Neural cell (in vitro differentiated cells): Measurements from ENCODE around the gene DIP2C. TPM values are rescaled to one million over a fixed set of nuclear protein-coding genes. Genes with fewer than 3 reads are reported as not detected.

Experiments used
- H2AFZ ChIP-seq: fragments of 200-600, 300-800 bp; sonication (generic), shearing (Covaris generic); 2 replicates; pipeline ENCODE4 v1.6.0; 2014; ENCODE audit warnings: low read depth, mild to moderate bottlenecking, antibody characterized with exemption, low read length, moderate library complexity
- H3F3A ChIP-seq: fragments of 200-600 bp; shearing (Covaris generic); 2 replicates; pipeline ENCODE4 v1.6.1; 2016; ENCODE audit warnings: mild to moderate bottlenecking, moderate library complexity, mixed read lengths, antibody characterized with exemption, low read length; ENCODE audit not compliant: insufficient read depth, poor library complexity, severe bottlenecking
- H3K27ac ChIP-seq: fragments of 200-600, 300-800 bp; sonication (generic), shearing (Covaris generic); 2 replicates; pipeline ENCODE4 v1.5.1; 2014; ENCODE audit warnings: mild to moderate bottlenecking, low read length, moderate library complexity
- H3K27me3 ChIP-seq: fragments of 300-800, 200-600 bp; sonication (generic), shearing (Covaris generic); 2 replicates; pipeline ENCODE4 v1.6.0; 2014; ENCODE audit warnings: mild to moderate bottlenecking, low read depth, low read length, moderate library complexity; ENCODE audit not compliant: insufficient read depth
- H3K36me3 ChIP-seq: fragments of 300-800, 200-600 bp; sonication (generic), shearing (Covaris generic); 2 replicates; pipeline ENCODE4 v1.5.1; 2014; ENCODE audit warnings: mild to moderate bottlenecking, antibody characterized with exemption, low read length, moderate library complexity; ENCODE audit not compliant: insufficient read depth
- H3K4me2 ChIP-seq: fragments of 300-800, 200-600 bp; sonication (generic), shearing (Covaris generic); 2 replicates; pipeline ENCODE4 v1.6.0; 2014; ENCODE audit warnings: mild to moderate bottlenecking, low read length
- H3K4me3 ChIP-seq: fragments of 300-800, 200-600 bp; sonication (generic), shearing (Covaris generic); 2 replicates; pipeline ENCODE4 v1.5.1; 2014; ENCODE audit warnings: mild to moderate bottlenecking, low read length, moderate library complexity
- H3K79me2 ChIP-seq: fragments of 200-600 bp; shearing (Covaris generic); replicated peaks from 2 replicates; pipeline ENCODE4 v1.6.0; 2014; ENCODE audit warnings: mild to moderate bottlenecking, low read length, moderate library complexity; ENCODE audit not compliant: insufficient read depth
- H3K9ac ChIP-seq: fragments of 300-800, 200-600 bp; sonication (generic), shearing (Covaris generic); 2 replicates; pipeline ENCODE4 v1.6.1; 2016; ENCODE audit warnings: mild to moderate bottlenecking, low read length, mixed read lengths
- H3K9me2 ChIP-seq: fragments of 200-600 bp; shearing (Covaris generic); 2 replicates; pipeline ENCODE4 v1.6.1; 2016; ENCODE audit warnings: mild to moderate bottlenecking, low read length, mixed read lengths; ENCODE audit not compliant: insufficient read depth
- H3K9me3 ChIP-seq: fragments of 200-600, 300-800 bp; sonication (generic), shearing (Covaris generic); 2 replicates; pipeline ENCODE4 v1.6.1; 2016; ENCODE audit warnings: mild to moderate bottlenecking, mixed run types, low read length, moderate library complexity, mixed read lengths
- H4K20me1 ChIP-seq: fragments of 200-600 bp; shearing (Covaris generic); 2 replicates; pipeline ENCODE4 v1.6.1; 2016; ENCODE audit warnings: mild to moderate bottlenecking, mixed run types; ENCODE audit not compliant: insufficient read depth
- CTCF ChIP-seq: fragments of 450-650 bp; IDR thresholded peaks from 2 replicates; pipeline ENCODE4 v1.5.1; 2014; ENCODE audit warnings: antibody characterized with exemption, mild to moderate bottlenecking, moderate library complexity; ENCODE audit not compliant: poor library complexity, severe bottlenecking
- EP300 ChIP-seq: fragments of 450-650 bp; conservative IDR thresholded peaks from 2 replicates; pipeline ENCODE4 v1.6.1; 2014; ENCODE audit warnings: antibody characterized with exemption, mild to moderate bottlenecking, moderate library complexity; ENCODE audit not compliant: poor library complexity, severe bottlenecking
- EZH2 ChIP-seq: fragments of 200-600, 300-800 bp; shearing (Covaris generic), sonication (generic); IDR thresholded peaks from 2 replicates; pipeline ENCODE4 v1.6.1; 2014; ENCODE audit warnings: antibody characterized with exemption, low read length, borderline replicate concordance, mild to moderate bottlenecking; ENCODE audit not compliant: insufficient read depth, poor library complexity, severe bottlenecking
- MXI1 ChIP-seq: fragments of 450-650 bp; conservative IDR thresholded peaks from 2 replicates; pipeline ENCODE4 v1.6.1; 2014; ENCODE audit warnings: antibody characterized with exemption, mild to moderate bottlenecking; ENCODE audit not compliant: poor library complexity, severe bottlenecking
- POLR2AphosphoS5 ChIP-seq: IDR thresholded peaks from 2 replicates; pipeline ENCODE4 v1.6.1; 2012
- RAD21 ChIP-seq: fragments of 450-650 bp; conservative IDR thresholded peaks from 2 replicates; pipeline ENCODE4 v1.6.1; 2014; ENCODE audit warnings: antibody characterized with exemption, mild to moderate bottlenecking, moderate library complexity
- REST ChIP-seq: IDR thresholded peaks from 2 replicates; pipeline ENCODE4 v1.6.1; 2012; ENCODE audit warnings: borderline replicate concordance
- SMC3 ChIP-seq: fragments of 450-650 bp; conservative IDR thresholded peaks from 2 replicates; pipeline ENCODE4 v1.6.1; 2014; ENCODE audit warnings: antibody characterized with exemption, mild to moderate bottlenecking, moderate library complexity; ENCODE audit not compliant: poor library complexity
- TAF1 ChIP-seq: IDR thresholded peaks from 2 replicates; pipeline ENCODE4 v1.6.1; 2012; ENCODE audit warnings: low read depth
- polyA plus RNA-seq: library from polyadenylated mRNA; depleted of rRNA; stranded (reverse); fragments of >200 nt; gene quantifications from 2 replicates; pipeline ENCODE4 v1.2.3, GENCODE V29; 2014

DIP2C gene
- polyA plus RNA-seq, 1 donor from 2014 or later: 24.1 TPM

GRCh38 chr10:356452-356851 lies 333.0 kb downstream of the DIP2C start:
- H3K9ac ChIP-seq: no peak overlapping the region
- no peaks in the 10 kb centered on the region for H3K27me3 ChIP-seq
- H3K79me2 ChIP-seq: no peaks in the 10 kb centered on the region
- H3K36me3 ChIP-seq: peaks cover 2% of the 10 kb centered on the region
- TF ChIP-seq MXI1 (no peak), POLR2AphosphoS5 (no peak), EP300 (no peak), REST (no peak), TAF1 (no peak), EZH2 (no peak), SMC3 (no peak), RAD21 (no peak), CTCF (no peak)
- no peaks in the 10 kb centered on the region for H4K20me1 ChIP-seq
- H3K9me3 ChIP-seq: no peaks in the 10 kb centered on the region
- no peak overlapping the region for H3K4me2 ChIP-seq
- no peak overlapping the region for H2AFZ ChIP-seq
- H3K4me3 ChIP-seq: no peak overlapping the region
- H3F3A ChIP-seq: no peaks in the 10 kb centered on the region
- no peak overlapping the region for H3K27ac ChIP-seq
- H3K9me2 ChIP-seq: no peaks in the 10 kb centered on the region

GRCh38 chr10:354901-355617 lies 334.4 kb downstream of the DIP2C start:
- TF ChIP-seq EZH2 (no peak), CTCF (no peak), RAD21 (no peak)
- Histone ChIP-seq H3K4me2 (no peak overlapping the region), H3K36me3 (no peaks in the 10 kb centered on the region), H3K9me3 (no peaks in the 10 kb centered on the region), H3K4me3 (no peak overlapping the region), H3K9me2 (no peaks in the 10 kb centered on the region), H3K27ac (no peak overlapping the region), H3K79me2 (no peaks in the 10 kb centered on the region), H3K9ac (no peak overlapping the region), H3K27me3 (no peaks in the 10 kb centered on the region), H3F3A (no peaks in the 10 kb centered on the region), H2AFZ (no peak overlapping the region), H4K20me1 (no peaks in the 10 kb centered on the region)
